Activated T-helper 17 cell treated with anti-CD3 and anti-CD28 coated beads, Interleukin-2, amount 50 U/mL, for 72 hours (primary cell): ENCODE results near the gene DCANP1. TPM values are rescaled to one million over a fixed set of nuclear protein-coding genes. Genes with fewer than 3 reads are reported as not detected.

Experiments
- ATAC-seq: fragments of 150-1000 bp; cut with Tn5 transposase; replicated peaks from 2 replicates; pipeline ENCODE4 v1.10.0; 2021; ENCODE audit warnings: mild to moderate bottlenecking, moderate library complexity
- H3K27ac Mint-ChIP-seq: one replicate; pipeline ENCODE4 v1.8.0; 2022; ENCODE audit warnings: mixed read lengths
- H3K27me3 Mint-ChIP-seq: one replicate; pipeline ENCODE4 v1.8.0; 2022; ENCODE audit warnings: mixed read lengths
- H3K36me3 Mint-ChIP-seq: one replicate; pipeline ENCODE4 v1.8.0; 2022; ENCODE audit warnings: low read depth, mild to moderate bottlenecking, mixed read lengths
- H3K4me1 Mint-ChIP-seq: one replicate; pipeline ENCODE4 v1.8.0; 2022; ENCODE audit warnings: mixed read lengths
- H3K4me3 Mint-ChIP-seq: one replicate; pipeline ENCODE4 v1.8.0; 2022; ENCODE audit warnings: mild to moderate bottlenecking, mixed read lengths
- H3K9me3 Mint-ChIP-seq: one replicate; pipeline ENCODE4 v1.8.0; 2022; ENCODE audit warnings: mixed read lengths
- total RNA-seq, 2 donors: library from RNA; stranded (reverse); gene quantifications; one replicate each; pipeline ENCODE4 v1.2.3, GENCODE V29; 2022

DCANP1 gene
- total RNA-seq, 2 donors from 2014 or later, result not detected

DNA sequence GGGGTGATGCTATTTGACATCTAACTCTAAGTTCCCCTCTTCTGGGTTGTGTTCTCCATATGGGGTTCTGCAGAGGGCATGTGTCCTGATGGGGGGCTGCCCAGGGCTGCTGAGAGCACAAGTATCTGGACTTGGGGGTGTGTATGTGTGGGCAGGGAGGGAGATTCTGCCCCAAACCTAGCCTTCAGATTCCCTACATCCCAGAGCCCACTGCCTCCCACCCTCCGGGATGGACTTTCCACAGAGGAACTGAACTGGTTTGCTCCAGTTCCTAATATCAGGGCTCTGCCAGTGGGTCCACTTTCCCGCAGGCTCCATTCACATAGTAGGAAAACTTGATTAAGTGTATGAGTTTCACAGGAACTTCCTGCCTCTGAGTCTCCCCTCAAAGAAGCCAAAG is 21.4 kb upstream of the DCANP1 start:
- H3K4me3 Mint-ChIP-seq, result no peak overlapping the region

DNA sequence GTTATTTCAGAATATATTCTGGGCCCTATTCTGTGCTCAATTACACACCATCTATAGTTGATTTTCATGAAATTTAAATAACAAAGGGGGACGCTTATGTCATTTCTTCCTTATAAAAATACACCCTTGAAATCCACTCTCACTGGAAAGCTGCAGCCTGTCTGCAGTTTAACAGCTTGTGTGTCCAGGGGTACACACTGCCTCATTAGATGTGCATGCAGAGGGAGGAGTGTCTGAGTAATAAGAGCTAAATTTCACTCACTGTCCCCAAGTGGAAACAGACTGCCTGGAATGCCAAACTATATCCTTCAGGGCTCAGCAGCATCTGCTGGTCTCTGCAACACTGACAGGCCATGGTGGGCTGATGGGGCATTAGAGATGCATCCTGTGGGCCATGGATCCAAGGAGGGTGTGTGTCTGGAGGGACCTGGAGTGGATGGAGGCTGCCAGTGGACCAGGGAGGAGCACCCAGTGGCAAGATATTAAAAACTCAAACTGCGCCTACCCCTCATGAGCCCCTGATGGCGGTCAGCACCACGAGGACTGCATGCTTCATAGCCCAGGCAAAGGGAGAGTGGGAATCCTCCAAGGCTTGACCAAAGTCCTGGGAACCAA is 20.8 kb upstream of the DCANP1 start:
- peaks cover 39% of the 10 kb centered on the region for H3K27me3 Mint-ChIP-seq
- no peaks in the 10 kb centered on the region for H3K36me3 Mint-ChIP-seq
- no peaks in the 10 kb centered on the region for H3K4me1 Mint-ChIP-seq
- no peak for ATAC-seq
- no peaks in the 10 kb centered on the region for H3K9me3 Mint-ChIP-seq
- H3K4me3 Mint-ChIP-seq, result no peak overlapping the region
- no peak overlapping the region for H3K27ac Mint-ChIP-seq

More for the DNA sequence above, 21.4 kb upstream of the DCANP1 start:
- ATAC-seq, result no peak
- H3K36me3 Mint-ChIP-seq, result no peaks in the 10 kb centered on the region
- H3K27me3 Mint-ChIP-seq, result peaks cover 38% of the 10 kb centered on the region
- H3K9me3 Mint-ChIP-seq, result no peaks in the 10 kb centered on the region
- H3K4me1 Mint-ChIP-seq, result no peaks in the 10 kb centered on the region
- no peak overlapping the region for H3K27ac Mint-ChIP-seq

DNA sequence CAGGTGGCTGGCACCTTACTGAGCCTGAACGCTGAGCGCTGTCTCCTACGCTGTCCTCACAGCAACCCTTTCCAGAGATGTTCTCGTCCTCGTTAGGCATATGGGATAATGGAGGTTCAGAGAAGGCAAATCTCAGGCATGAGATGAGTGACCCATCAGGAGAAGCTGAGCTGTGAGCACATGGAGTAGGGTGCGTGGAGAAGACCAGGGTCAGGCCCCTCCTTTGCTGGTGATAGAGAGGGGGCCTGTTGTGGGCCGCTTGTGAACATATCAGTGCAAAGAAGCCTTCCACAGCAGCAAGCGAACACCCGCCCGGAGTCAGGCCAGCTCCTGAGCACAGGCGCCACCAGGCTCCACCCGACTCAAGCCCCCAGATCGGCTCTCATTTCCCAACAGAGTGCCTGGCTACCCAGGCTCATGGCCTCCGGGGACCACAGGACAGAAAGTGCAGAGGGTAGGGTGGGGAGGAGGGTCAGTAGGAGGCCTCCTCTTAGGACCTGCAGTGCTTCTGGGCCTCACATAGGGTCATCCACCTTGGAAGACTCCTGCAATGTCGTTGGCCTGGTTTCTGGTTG is 20.0 kb upstream of the DCANP1 start:
- Mint-ChIP-seq H3K27ac (no peak overlapping the region), H3K27me3 (peaks cover 39% of the 10 kb centered on the region), H3K36me3 (no peaks in the 10 kb centered on the region), H3K9me3 (no peaks in the 10 kb centered on the region), H3K4me1 (no peaks in the 10 kb centered on the region), H3K4me3 (no peak overlapping the region)
- no peak for ATAC-seq

DNA sequence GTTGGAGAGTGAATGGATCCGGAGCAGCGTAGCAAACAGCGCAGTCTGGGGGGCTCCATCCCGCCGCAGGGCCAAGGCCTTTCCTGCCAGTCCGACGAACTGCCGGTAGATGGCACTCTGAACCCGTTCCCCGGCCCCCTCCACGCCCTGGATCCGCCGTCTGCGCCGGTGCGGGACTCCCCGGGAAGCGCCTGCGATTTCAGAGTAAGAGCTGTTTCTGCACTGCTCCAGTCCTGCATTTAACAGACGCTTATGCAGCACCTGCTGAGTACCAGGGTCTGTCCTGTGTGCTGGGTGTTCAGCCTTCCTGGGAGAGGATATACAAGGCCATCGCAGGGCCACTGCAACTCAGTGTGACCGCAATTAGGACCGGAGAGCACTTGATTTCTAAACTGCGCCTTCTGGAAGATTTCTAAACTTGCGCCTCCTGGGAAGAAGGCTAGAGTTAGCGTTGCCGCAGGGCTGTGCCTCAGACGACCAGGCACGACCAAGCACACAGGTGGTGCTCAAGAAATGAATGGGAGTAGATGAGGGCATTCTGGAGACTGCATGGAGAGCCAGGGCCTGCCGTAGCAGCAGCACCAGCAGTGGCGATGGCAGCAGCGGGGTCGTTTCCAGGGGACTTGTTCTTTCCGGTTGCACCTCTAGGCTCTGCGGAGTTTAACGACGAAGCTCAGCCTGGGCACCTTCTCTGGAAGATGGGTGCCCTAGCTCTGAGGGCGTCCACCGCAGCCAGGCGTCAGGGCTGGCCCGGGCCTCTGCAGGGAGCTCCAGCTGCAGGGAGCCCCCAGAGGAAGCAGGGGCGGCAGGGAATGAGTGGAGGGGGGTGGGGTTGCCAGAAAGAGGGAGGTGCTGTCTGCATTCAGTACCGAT is 19.3 kb upstream of the DCANP1 start:
- no peaks in the 10 kb centered on the region for H3K9me3 Mint-ChIP-seq
- peaks cover 39% of the 10 kb centered on the region for H3K27me3 Mint-ChIP-seq
- H3K27ac Mint-ChIP-seq, result no peak overlapping the region
- H3K4me1 Mint-ChIP-seq, result no peaks in the 10 kb centered on the region
- H3K36me3 Mint-ChIP-seq, result no peaks in the 10 kb centered on the region
- ATAC-seq, result peak; percentile 85
- peak overlapping the region; percentile 54 for H3K4me3 Mint-ChIP-seq

DNA sequence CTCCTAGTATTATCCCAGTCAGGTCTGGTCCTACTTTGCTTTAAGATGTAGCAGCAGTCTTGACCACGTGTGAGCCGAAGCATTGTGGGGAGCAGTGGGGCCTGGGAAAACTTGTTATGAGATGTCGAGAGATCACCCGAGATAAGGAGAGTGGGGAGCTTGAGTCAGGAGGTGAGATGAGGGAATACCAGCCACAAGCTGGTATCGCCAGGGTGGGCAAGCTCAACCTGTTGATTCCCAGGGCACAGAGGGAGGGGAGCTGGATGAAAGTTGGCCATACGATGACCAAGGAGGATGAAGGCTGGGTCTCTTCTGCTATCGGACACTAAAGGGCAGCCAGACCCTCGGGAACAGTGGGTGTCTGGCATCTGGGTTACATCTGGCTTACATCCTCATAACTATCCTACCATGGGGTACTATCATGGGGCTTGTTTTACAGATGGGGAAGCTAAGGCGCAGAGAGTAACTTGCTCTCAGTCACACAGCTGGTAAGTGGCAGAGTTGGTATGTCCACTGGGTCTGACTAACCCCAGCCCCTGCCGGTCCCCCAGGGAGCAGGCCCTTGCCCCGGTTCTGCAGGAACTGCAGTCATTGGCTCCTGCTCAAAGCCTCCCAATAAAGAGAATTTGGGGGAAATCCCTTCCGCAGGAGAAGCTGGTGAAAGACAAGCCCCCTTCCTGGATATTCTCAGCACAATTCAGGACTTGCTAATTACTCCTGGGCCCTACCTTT is 18.4 kb upstream of the DCANP1 start:
- H3K4me3 Mint-ChIP-seq, result no peak overlapping the region
- no peaks in the 10 kb centered on the region for H3K4me1 Mint-ChIP-seq
- ATAC-seq, result no peak
- H3K27me3 Mint-ChIP-seq, result peaks cover 37% of the 10 kb centered on the region
- H3K9me3 Mint-ChIP-seq, result no peaks in the 10 kb centered on the region
- no peaks in the 10 kb centered on the region for H3K36me3 Mint-ChIP-seq
- no peak overlapping the region for H3K27ac Mint-ChIP-seq

DNA sequence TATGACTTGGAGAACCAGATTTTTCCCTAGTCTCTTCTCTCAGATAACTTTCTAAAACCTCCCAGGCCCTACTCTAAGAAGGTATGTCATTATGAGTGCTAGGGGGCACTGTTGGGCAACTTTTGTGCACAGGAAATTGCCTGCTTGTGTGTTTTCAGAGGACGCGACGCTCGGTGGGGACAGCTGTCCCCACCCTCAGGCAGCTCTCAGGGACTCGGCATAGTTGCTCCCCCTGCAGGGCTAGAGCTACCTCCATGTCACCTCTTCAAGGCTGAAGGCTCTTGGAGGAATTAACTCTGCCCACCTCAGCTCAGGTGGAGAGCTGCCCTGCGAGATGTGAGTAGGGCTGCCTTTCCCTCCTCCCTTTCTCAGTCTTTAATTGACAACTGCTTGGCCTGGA is 15.2 kb upstream of the DCANP1 start:
- H3K36me3 Mint-ChIP-seq, result no peaks in the 10 kb centered on the region
- peaks cover 26% of the 10 kb centered on the region for H3K27me3 Mint-ChIP-seq
- no peaks in the 10 kb centered on the region for H3K4me1 Mint-ChIP-seq
- ATAC-seq, result peak; percentile 41
- no peaks in the 10 kb centered on the region for H3K9me3 Mint-ChIP-seq
- H3K4me3 Mint-ChIP-seq, result no peak overlapping the region
- H3K27ac Mint-ChIP-seq, result no peak overlapping the region

DNA sequence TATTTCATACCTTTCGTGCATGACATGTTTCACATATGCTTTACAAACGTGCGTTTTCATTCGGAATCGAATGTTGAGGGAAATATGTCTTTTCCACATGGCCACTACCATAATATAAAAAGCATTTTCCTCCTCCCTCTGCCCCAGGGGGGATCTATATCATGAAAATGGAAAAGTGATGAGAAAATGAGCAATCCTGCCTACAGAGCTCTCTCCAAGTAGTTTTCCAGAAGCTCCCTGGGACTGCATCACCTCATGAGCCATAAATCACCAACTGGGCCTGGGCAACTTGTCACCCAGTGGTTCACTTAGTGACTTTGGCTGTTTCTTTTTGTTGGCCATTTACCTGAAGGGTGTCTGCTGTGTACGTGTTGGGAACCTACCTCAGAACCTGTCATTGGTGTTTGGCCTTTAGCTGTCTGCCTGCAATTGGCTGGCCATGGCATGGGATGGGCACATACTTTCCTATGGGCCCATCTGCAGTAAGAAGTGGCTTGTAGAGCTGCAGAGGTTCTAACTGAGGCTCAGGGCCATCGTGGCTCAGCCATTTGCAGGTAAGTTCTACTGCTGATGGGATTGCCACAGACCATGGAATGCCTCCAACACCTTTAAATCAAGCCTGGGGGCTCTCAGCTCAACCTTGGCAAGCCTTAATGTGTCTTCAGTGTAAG is 14.5 kb upstream of the DCANP1 start:
- Mint-ChIP-seq H3K4me3 (no peak overlapping the region), H3K27me3 (peaks cover 26% of the 10 kb centered on the region), H3K9me3 (no peaks in the 10 kb centered on the region), H3K27ac (no peak overlapping the region), H3K4me1 (no peaks in the 10 kb centered on the region), H3K36me3 (no peaks in the 10 kb centered on the region)
- ATAC-seq, result no peak

DNA sequence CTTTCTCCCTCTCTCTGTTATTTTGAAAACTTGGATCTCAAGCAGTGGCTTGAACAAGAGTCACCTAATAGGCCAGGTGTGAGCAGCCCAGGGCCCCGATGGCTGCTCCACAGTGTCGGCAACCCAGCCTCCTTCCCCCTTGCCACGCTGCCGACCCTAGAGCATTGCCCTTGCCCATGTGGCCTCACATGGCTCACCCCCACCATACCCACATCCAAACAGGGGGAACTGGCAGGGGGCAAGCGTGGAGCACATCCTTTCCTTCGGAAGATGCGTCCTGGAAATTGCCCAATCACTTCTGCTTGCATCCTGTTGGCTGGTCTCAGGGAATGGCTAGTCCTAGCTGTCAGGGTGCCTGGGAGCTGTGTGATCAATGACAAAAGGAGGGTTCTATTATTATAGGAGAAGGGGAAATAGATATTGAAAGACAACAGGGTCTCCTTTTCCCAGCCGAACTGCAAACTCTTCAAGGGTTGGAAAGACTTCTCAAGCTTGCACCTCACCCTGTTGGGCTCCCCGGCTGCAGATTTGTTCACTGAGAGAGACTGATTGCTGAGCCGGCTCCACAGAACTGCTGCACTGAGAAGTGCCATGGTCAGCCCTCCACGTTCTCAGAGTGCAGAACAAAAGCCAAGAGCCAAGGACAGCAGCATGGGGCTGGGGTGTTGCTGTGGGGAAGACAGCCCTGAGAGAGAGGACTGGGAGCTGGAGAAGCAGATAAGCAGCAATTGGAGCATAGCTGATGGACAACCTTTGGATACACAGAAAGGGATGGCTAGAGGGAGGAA is 13.3 kb upstream of the DCANP1 start:
- H3K27me3 Mint-ChIP-seq, result peaks cover 26% of the 10 kb centered on the region
- H3K4me1 Mint-ChIP-seq, result no peaks in the 10 kb centered on the region
- no peaks in the 10 kb centered on the region for H3K36me3 Mint-ChIP-seq
- H3K4me3 Mint-ChIP-seq, result no peak overlapping the region
- H3K27ac Mint-ChIP-seq, result no peak overlapping the region
- ATAC-seq, result no peak
- no peaks in the 10 kb centered on the region for H3K9me3 Mint-ChIP-seq

DNA sequence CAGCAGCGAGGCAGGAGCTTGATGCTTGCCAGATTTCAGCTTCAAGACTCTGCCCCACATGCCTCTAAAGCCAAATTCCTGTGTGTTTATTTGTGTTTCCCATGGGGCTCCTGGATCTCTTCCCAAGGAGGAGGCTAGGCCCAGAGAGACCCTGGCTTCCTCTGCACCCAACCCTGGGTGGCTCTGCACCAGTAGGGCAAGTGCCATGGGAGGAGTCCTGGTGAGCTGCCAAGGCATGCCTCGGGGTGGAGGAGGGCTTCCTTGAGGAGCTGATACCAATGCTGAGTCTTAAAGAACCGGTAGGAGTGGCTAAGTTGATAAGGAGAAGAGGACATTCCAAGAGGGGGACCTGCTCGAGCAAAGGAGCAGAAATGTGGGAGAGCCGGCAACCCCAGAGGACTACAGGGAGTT is 11.8 kb upstream of the DCANP1 start:
- H3K27me3 Mint-ChIP-seq, result peaks cover 24% of the 10 kb centered on the region
- no peak for ATAC-seq

DNA sequence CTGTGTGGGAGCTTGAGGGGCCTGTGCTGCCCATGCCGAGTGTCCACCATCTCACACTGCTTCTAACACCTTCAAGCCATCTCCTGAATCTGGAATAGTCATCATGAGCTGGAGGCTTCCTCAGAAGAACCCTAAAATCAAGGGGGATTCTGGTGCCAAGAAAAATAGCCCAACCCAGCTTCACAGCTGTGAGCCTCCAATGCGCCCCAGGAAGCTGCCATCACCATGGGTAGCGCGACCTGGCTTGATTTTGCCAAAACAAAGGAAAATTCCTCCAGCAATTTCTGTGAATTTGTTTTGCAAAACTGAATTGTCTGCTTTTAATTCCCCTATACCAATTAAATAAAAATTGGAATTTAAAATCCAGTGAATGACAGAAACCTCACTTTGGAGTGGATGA is 11.2 kb upstream of the DCANP1 start:
- H3K27ac Mint-ChIP-seq, result no peak overlapping the region
- H3K4me1 Mint-ChIP-seq, result no peaks in the 10 kb centered on the region

More for the DNA sequence above, 11.8 kb upstream of the DCANP1 start:
- H3K27ac Mint-ChIP-seq, result no peak overlapping the region
- no peak overlapping the region for H3K4me3 Mint-ChIP-seq
- no peaks in the 10 kb centered on the region for H3K9me3 Mint-ChIP-seq
- no peaks in the 10 kb centered on the region for H3K36me3 Mint-ChIP-seq
- H3K4me1 Mint-ChIP-seq, result no peaks in the 10 kb centered on the region

DNA sequence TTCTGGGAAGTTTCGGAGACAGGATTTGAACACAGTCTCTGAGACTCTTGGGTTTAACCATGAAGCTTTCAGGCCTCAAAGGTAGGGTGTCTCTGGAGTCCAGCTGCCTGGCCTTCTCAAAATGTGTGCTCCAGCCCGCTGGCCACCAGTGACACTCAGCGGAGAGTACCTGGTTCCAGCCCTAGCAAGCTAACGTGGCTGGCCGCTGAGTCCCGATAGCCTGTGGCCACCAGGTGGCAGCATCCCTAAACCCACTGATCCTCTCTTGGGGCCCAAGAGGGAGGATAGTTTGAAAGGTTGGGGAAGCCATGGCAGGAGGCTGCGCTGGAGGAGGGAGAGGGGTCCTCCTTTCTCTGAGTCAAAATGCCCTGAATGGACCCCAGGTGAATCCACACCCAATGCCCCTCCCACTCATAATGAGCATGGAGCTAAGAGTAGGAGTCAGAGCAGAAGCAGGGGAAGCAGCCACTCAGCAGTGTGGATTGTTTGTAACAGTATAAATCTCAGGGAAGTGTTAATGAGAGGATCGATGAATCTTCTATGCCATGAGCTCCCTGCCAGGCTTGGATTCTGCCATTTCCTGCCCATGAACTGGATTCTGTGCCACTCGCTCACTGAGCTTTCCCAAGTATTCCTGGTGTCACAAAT is 10.4 kb upstream of the DCANP1 start:
- peak; percentile 72 for ATAC-seq

More for the DNA sequence above, 11.2 kb upstream of the DCANP1 start:
- H3K9me3 Mint-ChIP-seq, result no peaks in the 10 kb centered on the region
- H3K4me3 Mint-ChIP-seq, result no peak overlapping the region
- ATAC-seq, result no peak
- H3K36me3 Mint-ChIP-seq, result no peaks in the 10 kb centered on the region
- H3K27me3 Mint-ChIP-seq, result peaks cover 22% of the 10 kb centered on the region

DNA sequence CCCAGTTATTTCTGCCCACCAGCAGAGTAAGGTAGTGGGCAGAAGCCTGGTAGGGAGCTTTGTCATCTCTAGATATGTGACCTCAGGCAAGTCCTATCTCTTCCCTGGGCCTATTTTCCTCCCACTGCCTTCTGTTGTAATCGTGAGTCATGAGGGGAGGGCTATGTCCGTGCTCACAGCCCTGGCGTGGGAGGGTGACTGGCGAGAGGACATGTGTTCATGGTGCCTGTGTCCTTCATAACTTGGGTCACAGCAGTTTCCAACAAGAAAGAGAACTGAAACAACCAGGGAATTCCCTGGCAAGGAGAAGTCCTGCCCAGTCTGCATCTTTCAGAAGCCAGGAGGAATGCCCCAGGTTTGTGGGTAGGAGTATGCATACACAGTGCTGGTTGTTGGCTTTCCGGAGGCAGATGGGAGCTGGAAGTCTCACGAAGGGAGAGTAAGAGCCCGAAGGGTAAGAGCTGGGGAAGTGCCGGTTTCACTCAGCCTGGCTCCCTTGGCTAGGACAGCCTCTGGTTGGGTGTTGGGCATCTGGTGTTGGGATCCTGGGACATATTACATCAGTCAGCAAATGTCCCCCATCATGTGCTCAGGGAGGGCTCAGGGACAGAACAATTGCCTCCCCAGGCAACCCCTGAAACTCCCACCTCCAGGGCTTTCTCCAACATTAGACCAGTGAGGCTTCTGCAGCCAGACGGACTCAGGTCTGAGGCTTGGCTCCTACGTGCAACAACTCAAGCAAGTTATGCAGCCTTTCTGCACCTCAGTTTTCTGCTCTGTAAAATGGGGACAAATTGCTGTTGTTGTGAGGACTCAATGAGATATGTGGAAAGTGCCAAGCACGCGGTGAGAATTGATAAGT is 9.3 kb upstream of the DCANP1 start:
- Mint-ChIP-seq H3K27me3 (peaks cover 26% of the 10 kb centered on the region), H3K36me3 (no peaks in the 10 kb centered on the region), H3K9me3 (no peaks in the 10 kb centered on the region), H3K4me3 (no peak overlapping the region), H3K27ac (no peak overlapping the region), H3K4me1 (no peaks in the 10 kb centered on the region)
- ATAC-seq, result peak; percentile 64

More for the DNA sequence above, 10.4 kb upstream of the DCANP1 start:
- no peaks in the 10 kb centered on the region for H3K36me3 Mint-ChIP-seq
- H3K27ac Mint-ChIP-seq, result no peak overlapping the region
- H3K27me3 Mint-ChIP-seq, result peaks cover 26% of the 10 kb centered on the region
- H3K4me1 Mint-ChIP-seq, result no peaks in the 10 kb centered on the region
- no peak overlapping the region for H3K4me3 Mint-ChIP-seq
- H3K9me3 Mint-ChIP-seq, result no peaks in the 10 kb centered on the region
